Mesenchymal stem cell (in vitro differentiated cells and primary cell): ENCODE measurements around the gene KRTAP4-16.
A peak's percentile ranks its signal among the peaks of the same experiment; 100 is the strongest.
"Not testable (repeated sequence)": the region's sequence is repeated elsewhere in the genome, so short reads cannot be mapped to it uniquely, and the experiment has no call there.

Experiments used
- DNase-seq: peaks from one replicate; pipeline ENCODE4 v3.0.0-alpha.2; 2013
- H2AFZ ChIP-seq: one replicate; pipeline ENCODE4 v1.6.1; 2013; ENCODE audit warnings: low read depth, mild to moderate bottlenecking, control low read depth, inconsistent platforms, low read length, moderate library complexity
- H2AK5ac ChIP-seq: 2 replicates; pipeline ENCODE4 v1.6.1; 2013; ENCODE audit warnings: low read length, moderate library complexity, mild to moderate bottlenecking, inconsistent platforms; ENCODE audit not compliant: severe bottlenecking
- H2BK120ac ChIP-seq: one replicate; pipeline ENCODE4 v1.6.1; 2013; ENCODE audit warnings: low read depth, mild to moderate bottlenecking, inconsistent platforms, low read length, moderate library complexity
- H2BK12ac ChIP-seq, 2 experiments: one replicate each; pipeline ENCODE4 v1.6.1; 2013; ENCODE audit warnings: inconsistent platforms in 2 of 2, low read length in 2 of 2, mild to moderate bottlenecking in 2 of 2, moderate library complexity in 2 of 2, control low read depth in 1 of 2
- H2BK15ac ChIP-seq: one replicate; pipeline ENCODE4 v1.6.1; 2013; ENCODE audit warnings: mild to moderate bottlenecking, low read depth, inconsistent platforms; ENCODE audit not compliant: poor library complexity, severe bottlenecking
- H2BK5ac ChIP-seq: 2 replicates; pipeline ENCODE4 v1.6.1; 2013; ENCODE audit warnings: low read depth, mild to moderate bottlenecking, low read length, control low read depth, inconsistent platforms; ENCODE audit not compliant: poor library complexity, severe bottlenecking
- H3K14ac ChIP-seq, 2 experiments: one replicate each; pipeline ENCODE4 v1.6.1; 2013; ENCODE audit warnings: inconsistent platforms in 2 of 2, low read length in 2 of 2, control low read depth in 1 of 2, mild to moderate bottlenecking in 1 of 2, moderate library complexity in 1 of 2
- H3K18ac ChIP-seq, 2 experiments: one replicate each; pipeline ENCODE4 v1.6.1; 2013; ENCODE audit warnings: inconsistent platforms in 2 of 2, low read length in 2 of 2, control low read depth in 1 of 2, low read depth in 1 of 2, mild to moderate bottlenecking in 1 of 2
- H3K23ac ChIP-seq, 2 experiments: one replicate each; pipeline ENCODE4 v1.6.1; 2013; ENCODE audit warnings: inconsistent platforms in 2 of 2, low read length in 2 of 2, mild to moderate bottlenecking in 2 of 2, moderate library complexity in 2 of 2, control low read depth in 1 of 2
- H3K27ac ChIP-seq: 2 replicates; pipeline ENCODE4 v1.5.1; 2013; ENCODE audit warnings: mild to moderate bottlenecking, moderate library complexity, low read length, control low read depth, inconsistent platforms; ENCODE audit not compliant: poor library complexity, severe bottlenecking
- H3K27me3 ChIP-seq, 2 experiments: 2 replicates each; pipeline versions ENCODE4 v1.6.1 to v1.7.0; 2013; ENCODE audit warnings: low read length in 2 of 2, mild to moderate bottlenecking in 2 of 2, moderate library complexity in 2 of 2, control low read depth in 1 of 2, inconsistent platforms in 1 of 2; ENCODE audit not compliant: control insufficient read depth in 1 of 2, insufficient read depth in 1 of 2
- H3K36me3 ChIP-seq, 2 experiments: 2 replicates each; pipeline versions ENCODE4 v1.6.1 to v1.7.0; 2013; ENCODE audit warnings: low read length in 2 of 2, control low read depth in 1 of 2, inconsistent platforms in 1 of 2, low read depth in 1 of 2, mild to moderate bottlenecking in 1 of 2; ENCODE audit not compliant: insufficient read depth in 2 of 2, control insufficient read depth in 1 of 2
- H3K4ac ChIP-seq, 2 experiments: one replicate each; pipeline ENCODE4 v1.6.1; 2013; ENCODE audit warnings: inconsistent platforms in 2 of 2, low read length in 2 of 2, mild to moderate bottlenecking in 2 of 2, moderate library complexity in 2 of 2, control low read depth in 1 of 2, low read depth in 1 of 2
- H3K4me1 ChIP-seq: 2 replicates; pipeline ENCODE4 v1.6.1; 2013; ENCODE audit warnings: low read depth, low read length, control low read depth; ENCODE audit not compliant: control insufficient read depth, insufficient read depth
- H3K4me2 ChIP-seq: 2 replicates; pipeline ENCODE4 v1.6.1; 2013; ENCODE audit warnings: low read length, mild to moderate bottlenecking, inconsistent platforms; ENCODE audit not compliant: poor library complexity, severe bottlenecking
- H3K4me3 ChIP-seq, 2 experiments: 2 replicates each; pipeline versions ENCODE4 v1.5.1 to v1.7.0; 2013; ENCODE audit warnings: low read length in 2 of 2, mild to moderate bottlenecking in 2 of 2, control low read depth in 1 of 2, low read depth in 1 of 2; ENCODE audit not compliant: insufficient read depth in 1 of 2
- H3K79me1 ChIP-seq: replicated peaks from 2 replicates; pipeline ENCODE4 v1.6.1; 2013; ENCODE audit warnings: mild to moderate bottlenecking, control low read depth, low read length, inconsistent platforms; ENCODE audit not compliant: poor library complexity, severe bottlenecking
- H3K9ac ChIP-seq: 2 replicates; pipeline ENCODE4 v1.7.0; 2013; ENCODE audit warnings: mild to moderate bottlenecking, low read length, moderate library complexity
- H3K9me3 ChIP-seq: 2 replicates; pipeline ENCODE4 v1.7.0; 2013; ENCODE audit warnings: mild to moderate bottlenecking, low read length; ENCODE audit not compliant: control insufficient read depth
- H4K8ac ChIP-seq: one replicate; pipeline ENCODE4 v1.6.1; 2013; ENCODE audit warnings: inconsistent platforms, mild to moderate bottlenecking, low read length, moderate library complexity
- H4K91ac ChIP-seq: one replicate; pipeline ENCODE4 v1.6.1; 2013; ENCODE audit warnings: mild to moderate bottlenecking, low read length, inconsistent platforms
- WGBS: methylation state at CpG from one replicate; pipeline ENCODE4 v1.1.7; 2013; ENCODE audit warnings: mixed read lengths; 5-methylcytosine and 5-hydroxymethylcytosine counted together

Gene KRTAP4-16

DNA sequence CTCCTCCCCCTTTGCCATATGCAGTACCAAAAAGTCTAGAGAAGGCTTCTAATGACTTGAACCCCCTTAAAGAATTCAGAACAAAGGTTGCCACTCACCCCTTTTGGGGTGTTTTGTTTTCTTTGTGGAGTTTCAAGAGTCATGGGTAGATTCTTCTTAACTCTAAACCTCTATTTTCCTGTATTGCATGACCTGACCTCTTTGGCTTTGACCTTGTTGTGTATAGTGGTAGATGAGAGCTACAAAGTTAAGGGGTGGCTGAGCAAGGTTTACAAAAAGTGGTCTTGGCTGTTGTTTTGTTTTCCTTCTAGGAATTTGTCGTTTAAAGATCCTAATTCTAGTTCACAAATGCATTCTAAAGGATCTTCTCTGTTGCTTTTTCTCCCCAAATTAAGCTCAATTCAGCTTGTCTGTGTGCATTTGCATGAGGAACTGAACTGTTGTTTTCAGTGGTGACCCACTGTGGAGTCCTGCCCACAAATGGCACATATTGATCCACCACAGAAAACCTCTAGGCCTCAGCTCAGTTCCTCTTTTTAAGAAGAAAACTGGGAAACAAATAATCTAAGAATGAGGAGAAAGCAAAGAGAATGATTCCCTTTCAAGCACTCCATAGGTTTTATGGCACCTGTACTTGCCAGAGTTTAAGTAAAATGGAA, 6.8 kb upstream of the KRTAP4-16 start:
- not testable (repeated sequence) for H3K18ac ChIP-seq, H2AK5ac ChIP-seq, H2BK15ac ChIP-seq, H3K36me3 ChIP-seq, H3K23ac ChIP-seq, H3K4ac ChIP-seq, H3K79me1 ChIP-seq, H4K91ac ChIP-seq, H2BK120ac ChIP-seq, H2BK5ac ChIP-seq, H3K4me2 ChIP-seq, H3K9me3 ChIP-seq, H2AFZ ChIP-seq, H3K27me3 ChIP-seq, H3K27ac ChIP-seq, H2BK12ac ChIP-seq, H3K9ac ChIP-seq, DNase-seq, H3K4me1 ChIP-seq, H4K8ac ChIP-seq, H3K14ac ChIP-seq
- no CpG with 5 or more reads among the region's 1 CpG for WGBS
- H3K4me3 ChIP-seq = peak overlapping the region in 1 of 2 experiments; percentile 63

GRCh38 chr17:41107941-41108450, 6.0 kb upstream of the KRTAP4-16 start:
- Histone ChIP-seq H3K9ac (no peak overlapping the region), H3K4me1 (peaks cover 4% of the 10 kb centered on the region), H2BK120ac (no peak overlapping the region), H3K14ac (no peak overlapping the region), H3K79me1 (no peaks in the 10 kb centered on the region), H3K27me3 (no peaks in the 10 kb centered on the region), H2AFZ (no peak overlapping the region), H3K9me3 (peaks cover 1% of the 10 kb centered on the region), H3K4me3 (peak overlapping the region in 1 of 2 experiments; percentile 63), H3K36me3 (no peaks in the 10 kb centered on the region), H2BK12ac (no peak overlapping the region), H3K4ac (no peak overlapping the region), H2BK15ac (no peak overlapping the region), H3K18ac (no peak overlapping the region), H2BK5ac (no peak overlapping the region), H3K23ac (no peak overlapping the region), H3K4me2 (no peak overlapping the region), H2AK5ac (peak overlapping the region; percentile 13), H3K27ac (no peak overlapping the region), H4K8ac (no peak overlapping the region), H4K91ac (no peak overlapping the region)
- 79% methylated on average over 1 of the region's 1 CpG for WGBS
- DNase-seq = no peak

DNA sequence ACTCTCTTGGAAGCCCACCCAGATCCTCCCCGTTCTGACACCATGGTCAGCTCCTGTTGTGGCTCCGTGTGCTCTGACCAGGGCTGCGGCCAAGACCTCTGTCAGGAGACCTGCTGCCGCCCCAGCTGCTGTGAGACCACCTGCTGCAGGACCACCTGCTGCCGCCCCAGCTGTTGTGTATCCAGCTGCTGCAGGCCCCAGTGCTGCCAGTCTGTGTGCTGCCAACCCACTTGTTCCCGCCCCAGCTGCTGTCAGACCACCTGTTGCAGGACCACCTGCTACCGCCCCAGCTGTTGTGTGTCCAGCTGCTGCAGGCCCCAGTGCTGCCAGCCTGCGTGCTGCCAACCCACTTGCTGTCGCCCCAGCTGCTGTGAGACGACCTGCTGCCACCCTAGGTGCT, 3.3 kb upstream of the KRTAP4-16 start, which contains the start of gene KRTAP4-9:
TSS of gene KRTAP4-9 (plus strand) at position 43 of the 400 bp plus-strand sequence. CDS start at position 43, 0 bp downstream.
- not testable (repeated sequence) for H2AFZ ChIP-seq, H3K4me2 ChIP-seq, H4K8ac ChIP-seq, H3K36me3 ChIP-seq, H3K18ac ChIP-seq, H3K9ac ChIP-seq, H3K23ac ChIP-seq, H2AK5ac ChIP-seq, H2BK120ac ChIP-seq, DNase-seq, H3K9me3 ChIP-seq, H3K27me3 ChIP-seq, H3K4ac ChIP-seq, H3K79me1 ChIP-seq, H3K4me3 ChIP-seq, H4K91ac ChIP-seq, H2BK15ac ChIP-seq, H2BK5ac ChIP-seq, H3K14ac ChIP-seq, H3K4me1 ChIP-seq
- peak within 1 kb of the TSS; percentile 75 for H3K27ac ChIP-seq
- WGBS = 85% methylated on average over 8 of the region's 10 CpGs
- H2BK12ac ChIP-seq = peak within 1 kb of the TSS in 1 of 2 experiments; percentile 31

DNA sequence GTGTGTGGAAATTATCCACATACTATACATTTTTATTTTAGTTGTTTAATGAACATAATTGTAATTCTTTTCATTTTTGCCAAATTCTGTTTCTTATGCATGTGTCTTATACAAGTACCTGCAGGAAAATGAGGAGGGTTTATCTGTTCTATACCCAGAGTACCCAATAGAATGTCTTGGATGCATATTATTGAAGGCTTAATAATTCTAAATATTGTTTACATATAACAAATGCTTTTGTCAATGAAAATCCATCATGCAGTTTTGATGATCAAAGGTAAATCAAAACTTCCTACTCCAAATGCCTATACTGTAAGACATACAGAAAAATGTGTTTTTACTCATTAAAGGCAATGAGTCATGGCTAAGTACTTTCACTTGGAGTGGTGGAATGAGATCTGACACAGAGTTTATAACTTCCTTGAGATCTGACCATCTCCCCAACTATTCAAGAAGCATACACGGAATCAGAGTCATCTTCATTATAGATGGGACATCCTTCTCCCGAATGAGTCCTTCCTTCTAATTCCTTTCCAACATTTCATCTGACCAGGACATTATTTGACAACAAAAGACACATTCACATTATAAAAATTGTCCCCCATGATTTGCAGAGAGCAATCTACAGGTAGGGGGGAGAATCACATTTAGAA, 2.5 kb upstream of the KRTAP4-16 start:
- DNase-seq = peak; percentile 42
- not testable (repeated sequence) for H3K4me2 ChIP-seq, H2BK12ac ChIP-seq, H2AFZ ChIP-seq, H3K79me1 ChIP-seq, H2BK5ac ChIP-seq, H3K23ac ChIP-seq, H3K36me3 ChIP-seq, H2AK5ac ChIP-seq, H2BK15ac ChIP-seq, H4K91ac ChIP-seq, H3K18ac ChIP-seq, H2BK120ac ChIP-seq, H4K8ac ChIP-seq, H3K4me3 ChIP-seq, H3K4me1 ChIP-seq, H3K27me3 ChIP-seq, H3K9ac ChIP-seq, H3K14ac ChIP-seq, H3K9me3 ChIP-seq, H3K4ac ChIP-seq
- no CpG with 5 or more reads among the region's 2 CpGs for WGBS
- H3K27ac ChIP-seq = peak overlapping the region; percentile 75
